Neural cell (in vitro differentiated cells): ENCODE measurements around the gene POLRMT.

Source experiments
- EP300 ChIP-seq: fragments of 450-650 bp; conservative IDR thresholded peaks from 2 replicates; pipeline ENCODE4 v1.6.1; 2014; ENCODE audit warnings: antibody characterized with exemption, mild to moderate bottlenecking, moderate library complexity; ENCODE audit not compliant: poor library complexity, severe bottlenecking
- EZH2 ChIP-seq: fragments of 200-600, 300-800 bp; shearing (Covaris generic), sonication (generic); IDR thresholded peaks from 2 replicates; pipeline ENCODE4 v1.6.1; 2014; ENCODE audit warnings: antibody characterized with exemption, low read length, borderline replicate concordance, mild to moderate bottlenecking; ENCODE audit not compliant: insufficient read depth, poor library complexity, severe bottlenecking
- MXI1 ChIP-seq: fragments of 450-650 bp; conservative IDR thresholded peaks from 2 replicates; pipeline ENCODE4 v1.6.1; 2014; ENCODE audit warnings: antibody characterized with exemption, mild to moderate bottlenecking; ENCODE audit not compliant: poor library complexity, severe bottlenecking
- POLR2AphosphoS5 ChIP-seq: IDR thresholded peaks from 2 replicates; pipeline ENCODE4 v1.6.1; 2012
- RAD21 ChIP-seq: fragments of 450-650 bp; conservative IDR thresholded peaks from 2 replicates; pipeline ENCODE4 v1.6.1; 2014; ENCODE audit warnings: antibody characterized with exemption, mild to moderate bottlenecking, moderate library complexity
- SMC3 ChIP-seq: fragments of 450-650 bp; conservative IDR thresholded peaks from 2 replicates; pipeline ENCODE4 v1.6.1; 2014; ENCODE audit warnings: antibody characterized with exemption, mild to moderate bottlenecking, moderate library complexity; ENCODE audit not compliant: poor library complexity
- TF ChIP-seq, protein P1 (sequence below): fragments of 450-650 bp; IDR thresholded peaks from 2 replicates; pipeline ENCODE4 v1.5.1; 2014; ENCODE audit warnings: antibody characterized with exemption, mild to moderate bottlenecking, moderate library complexity; ENCODE audit not compliant: poor library complexity, severe bottlenecking
- TF ChIP-seq, protein P2 (sequence below): IDR thresholded peaks from 2 replicates; pipeline ENCODE4 v1.6.1; 2012; ENCODE audit warnings: borderline replicate concordance

DNA sequence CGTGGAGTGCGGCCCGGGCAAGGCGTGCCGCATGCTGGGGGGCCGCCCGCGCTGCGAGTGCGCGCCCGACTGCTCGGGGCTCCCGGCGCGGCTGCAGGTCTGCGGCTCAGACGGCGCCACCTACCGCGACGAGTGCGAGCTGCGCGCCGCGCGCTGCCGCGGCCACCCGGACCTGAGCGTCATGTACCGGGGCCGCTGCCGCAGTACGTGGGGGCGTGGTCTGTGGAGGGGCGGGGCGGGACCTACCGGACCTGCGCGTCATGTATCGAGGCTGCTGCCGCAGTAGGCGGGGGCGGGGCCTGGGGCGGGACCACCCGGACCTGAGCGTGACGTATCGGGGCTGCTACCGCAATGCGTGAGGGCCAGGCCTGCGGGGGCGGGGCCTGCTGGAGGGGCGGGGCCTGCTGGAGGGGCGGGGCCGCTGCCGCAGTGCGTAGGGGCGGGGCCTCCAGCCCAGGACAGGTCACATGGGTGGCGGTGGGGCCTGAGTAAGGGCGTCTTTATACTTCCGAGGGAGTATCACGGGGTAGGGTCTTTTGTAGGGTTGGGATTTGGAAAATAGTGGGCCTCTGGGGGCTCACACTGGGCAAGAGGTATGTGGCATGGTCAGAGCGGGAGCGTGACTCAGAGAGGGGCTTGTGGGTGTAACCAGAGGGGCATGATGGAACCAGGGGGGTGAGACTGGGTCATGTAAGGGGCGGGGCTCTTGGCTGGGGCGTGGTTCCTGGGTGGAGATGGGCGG lies 47.1 kb upstream of the POLRMT start:
- TF ChIP-seq POLR2AphosphoS5 (peak; percentile 92), EP300 (no peak), EZH2 (no peak), SMC3 (peak; percentile 69), MXI1 (peak; percentile 53), RAD21 (peak; percentile 62)
- TF ChIP-seq, protein P1, sequence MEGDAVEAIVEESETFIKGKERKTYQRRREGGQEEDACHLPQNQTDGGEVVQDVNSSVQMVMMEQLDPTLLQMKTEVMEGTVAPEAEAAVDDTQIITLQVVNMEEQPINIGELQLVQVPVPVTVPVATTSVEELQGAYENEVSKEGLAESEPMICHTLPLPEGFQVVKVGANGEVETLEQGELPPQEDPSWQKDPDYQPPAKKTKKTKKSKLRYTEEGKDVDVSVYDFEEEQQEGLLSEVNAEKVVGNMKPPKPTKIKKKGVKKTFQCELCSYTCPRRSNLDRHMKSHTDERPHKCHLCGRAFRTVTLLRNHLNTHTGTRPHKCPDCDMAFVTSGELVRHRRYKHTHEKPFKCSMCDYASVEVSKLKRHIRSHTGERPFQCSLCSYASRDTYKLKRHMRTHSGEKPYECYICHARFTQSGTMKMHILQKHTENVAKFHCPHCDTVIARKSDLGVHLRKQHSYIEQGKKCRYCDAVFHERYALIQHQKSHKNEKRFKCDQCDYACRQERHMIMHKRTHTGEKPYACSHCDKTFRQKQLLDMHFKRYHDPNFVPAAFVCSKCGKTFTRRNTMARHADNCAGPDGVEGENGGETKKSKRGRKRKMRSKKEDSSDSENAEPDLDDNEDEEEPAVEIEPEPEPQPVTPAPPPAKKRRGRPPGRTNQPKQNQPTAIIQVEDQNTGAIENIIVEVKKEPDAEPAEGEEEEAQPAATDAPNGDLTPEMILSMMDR: peak; percentile 81
- TF ChIP-seq, protein P2, sequence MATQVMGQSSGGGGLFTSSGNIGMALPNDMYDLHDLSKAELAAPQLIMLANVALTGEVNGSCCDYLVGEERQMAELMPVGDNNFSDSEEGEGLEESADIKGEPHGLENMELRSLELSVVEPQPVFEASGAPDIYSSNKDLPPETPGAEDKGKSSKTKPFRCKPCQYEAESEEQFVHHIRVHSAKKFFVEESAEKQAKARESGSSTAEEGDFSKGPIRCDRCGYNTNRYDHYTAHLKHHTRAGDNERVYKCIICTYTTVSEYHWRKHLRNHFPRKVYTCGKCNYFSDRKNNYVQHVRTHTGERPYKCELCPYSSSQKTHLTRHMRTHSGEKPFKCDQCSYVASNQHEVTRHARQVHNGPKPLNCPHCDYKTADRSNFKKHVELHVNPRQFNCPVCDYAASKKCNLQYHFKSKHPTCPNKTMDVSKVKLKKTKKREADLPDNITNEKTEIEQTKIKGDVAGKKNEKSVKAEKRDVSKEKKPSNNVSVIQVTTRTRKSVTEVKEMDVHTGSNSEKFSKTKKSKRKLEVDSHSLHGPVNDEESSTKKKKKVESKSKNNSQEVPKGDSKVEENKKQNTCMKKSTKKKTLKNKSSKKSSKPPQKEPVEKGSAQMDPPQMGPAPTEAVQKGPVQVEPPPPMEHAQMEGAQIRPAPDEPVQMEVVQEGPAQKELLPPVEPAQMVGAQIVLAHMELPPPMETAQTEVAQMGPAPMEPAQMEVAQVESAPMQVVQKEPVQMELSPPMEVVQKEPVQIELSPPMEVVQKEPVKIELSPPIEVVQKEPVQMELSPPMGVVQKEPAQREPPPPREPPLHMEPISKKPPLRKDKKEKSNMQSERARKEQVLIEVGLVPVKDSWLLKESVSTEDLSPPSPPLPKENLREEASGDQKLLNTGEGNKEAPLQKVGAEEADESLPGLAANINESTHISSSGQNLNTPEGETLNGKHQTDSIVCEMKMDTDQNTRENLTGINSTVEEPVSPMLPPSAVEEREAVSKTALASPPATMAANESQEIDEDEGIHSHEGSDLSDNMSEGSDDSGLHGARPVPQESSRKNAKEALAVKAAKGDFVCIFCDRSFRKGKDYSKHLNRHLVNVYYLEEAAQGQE: no peak
